ENCODE data around the gene TNS2.
"Not testable (repeated sequence)": the region's sequence is repeated elsewhere in the genome, so short reads cannot be mapped to it uniquely, and the experiment has no call there.

- not testable (repeated sequence) for TF ChIP-seq CTCF, EP300, POLR2A (IDR thresholded peaks at IDR 0.05)
Measured at GRCh38 chr12:53027014-53027413, 22.9 kb upstream of the TNS2 start.

Measured in ovary (tissue), 3 donors.